Measurements from ENCODE around the gene LSAMP.

The LSAMP gene

DNA sequence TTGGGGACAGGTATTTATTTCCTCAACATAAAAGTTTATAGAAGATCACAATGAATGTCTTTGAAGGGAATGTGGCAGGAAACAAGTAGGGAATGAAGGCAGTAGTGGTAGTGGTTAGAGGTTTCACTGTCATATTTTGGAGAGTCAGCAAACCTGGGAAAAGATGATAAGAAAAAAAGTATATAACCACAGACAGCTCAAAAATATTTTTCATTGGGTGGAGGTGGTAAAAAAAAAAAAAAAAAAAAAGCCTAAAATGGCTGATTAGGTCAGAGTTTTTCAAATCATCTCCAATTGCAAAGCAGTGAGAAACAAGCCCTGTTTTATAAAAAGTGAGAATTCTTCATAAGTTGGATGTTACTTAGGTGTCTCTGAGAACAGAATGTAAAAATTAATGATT, 400.0 kb downstream of the LSAMP start:
- DNase-seq, result no peak

- no peak for DNase-seq
Measured at GRCh38 chr3:116040152-116040551, 405.1 kb downstream of the LSAMP start.

- no peak for DNase-seq
Measured at GRCh38 chr3:116039651-116039985, 405.7 kb downstream of the LSAMP start.

DNA sequence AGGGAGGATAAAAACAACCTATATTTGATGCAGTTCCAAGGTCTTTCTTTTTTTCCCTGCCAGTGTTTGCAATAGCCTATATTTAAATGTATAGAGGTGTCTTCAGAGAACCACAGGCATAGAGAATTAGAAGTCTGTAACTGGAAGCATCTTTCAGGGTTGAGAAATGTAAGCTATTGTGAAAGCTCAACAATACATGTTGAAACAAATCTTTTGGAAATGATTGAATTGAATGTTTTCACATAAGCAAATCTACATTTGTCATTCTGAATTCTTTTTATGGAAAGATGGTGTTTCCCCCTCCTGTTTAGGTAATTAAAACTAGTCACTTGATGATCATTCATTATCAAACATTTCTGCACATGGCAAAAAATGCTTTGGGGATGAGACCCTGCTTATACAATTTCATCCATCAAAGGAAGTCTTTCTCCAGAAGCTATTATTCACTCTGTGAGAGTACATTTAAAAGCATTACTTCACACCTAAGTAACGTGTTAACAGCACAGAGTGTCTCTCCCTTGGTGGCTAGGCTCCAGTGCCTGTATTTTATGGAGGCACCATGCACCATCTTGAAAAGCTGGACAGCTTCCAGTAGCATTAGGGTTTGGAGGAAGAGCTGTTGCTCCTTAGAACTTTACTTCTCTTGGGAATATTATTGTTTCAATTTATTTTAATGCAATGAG, 406.2 kb downstream of the LSAMP start:
- DNase-seq, result no peak

- DNase-seq, result no peak
Measured at GRCh38 chr3:116037954-116038911, 407.1 kb downstream of the LSAMP start.

DNA sequence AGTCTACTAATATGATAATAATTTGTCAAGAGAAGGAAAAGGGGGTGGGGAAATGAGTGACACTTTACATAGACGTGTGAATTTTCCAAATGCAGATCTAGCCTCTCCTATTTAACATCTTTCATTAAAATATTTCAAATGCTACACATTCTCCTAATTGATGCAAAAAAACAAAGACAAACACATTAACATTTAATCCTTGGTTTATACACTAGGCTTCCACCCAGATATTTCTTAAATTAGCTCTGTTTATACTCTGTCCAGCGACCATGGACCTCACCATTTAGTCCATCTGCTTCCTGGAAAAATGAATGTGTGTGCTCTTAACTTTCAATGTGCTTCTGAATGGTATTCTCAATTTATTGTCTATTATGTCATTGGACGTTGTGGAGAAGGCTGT, 409.9 kb downstream of the LSAMP start:
- no peak for DNase-seq

DNA sequence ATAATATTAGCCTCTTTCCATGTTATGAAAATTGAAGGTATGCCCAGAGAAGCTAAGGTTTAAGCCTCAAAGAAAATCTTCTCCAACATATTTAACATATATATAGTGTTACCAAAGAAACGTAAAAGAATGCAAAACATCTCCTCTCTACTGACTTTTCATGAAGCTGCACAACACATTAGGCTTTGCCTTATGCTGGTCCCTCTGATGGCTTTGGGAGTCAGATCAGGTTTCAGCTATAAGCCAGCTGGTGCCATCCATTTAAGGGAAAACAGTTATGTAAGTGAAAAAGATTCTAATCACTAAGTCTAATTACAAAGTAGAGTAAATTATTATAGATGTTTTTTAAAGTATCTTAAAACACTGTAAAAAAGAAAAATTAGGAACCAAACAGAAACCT, 410.5 kb downstream of the LSAMP start:
- no peak for DNase-seq

GRCh38 chr3:116034086-116034485, 411.2 kb downstream of the LSAMP start:
- no peak for DNase-seq

- no peak for DNase-seq
Measured at GRCh38 chr3:116033516-116033915, 411.8 kb downstream of the LSAMP start.

GRCh38 chr3:116032176-116032575, 413.1 kb downstream of the LSAMP start:
- DNase-seq, result no peak

GRCh38 chr3:116030131-116030850, 415.0 kb downstream of the LSAMP start:
- no peak for DNase-seq

DNA sequence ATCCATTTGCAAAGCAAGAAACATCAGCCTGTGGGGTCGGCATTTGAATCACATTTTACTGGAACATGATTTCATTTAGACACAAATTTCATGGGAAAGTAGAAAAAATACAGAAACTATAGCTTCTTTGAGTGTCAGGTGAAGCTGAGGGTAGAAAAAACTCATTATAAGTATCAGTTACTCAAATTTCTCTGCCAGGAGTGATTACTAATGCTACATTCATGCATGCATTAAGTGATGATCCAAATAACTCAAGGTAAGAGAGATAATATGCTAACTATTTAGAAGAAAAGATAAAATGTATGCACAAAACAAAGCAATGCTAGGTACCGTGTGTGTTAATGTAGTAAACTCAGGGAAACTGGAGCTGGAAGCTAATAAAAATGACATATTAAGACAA, 416.0 kb downstream of the LSAMP start:
- no peak for DNase-seq

GRCh38 chr3:116028157-116028556, 417.1 kb downstream of the LSAMP start:
- DNase-seq, result no peak

DNA sequence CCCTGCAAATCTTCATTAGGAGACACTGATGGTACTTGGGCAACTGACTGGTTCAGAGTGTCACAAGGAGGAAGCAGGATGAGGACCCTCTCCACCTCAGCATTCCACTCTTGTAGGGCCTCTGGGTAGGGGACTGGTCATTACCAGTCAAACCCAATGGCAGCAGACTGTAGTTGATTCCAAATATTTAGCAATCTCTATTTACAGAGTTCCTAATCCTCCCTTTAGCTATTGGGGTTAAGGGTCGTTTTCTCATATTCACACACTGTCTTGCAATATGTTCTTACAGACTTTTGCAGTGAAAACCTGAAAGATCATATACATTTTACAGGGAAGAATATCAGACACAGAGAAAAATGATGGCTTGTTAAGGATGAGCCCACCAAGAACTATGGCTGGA, 424.3 kb downstream of the LSAMP start:
- no peak for DNase-seq

DNA sequence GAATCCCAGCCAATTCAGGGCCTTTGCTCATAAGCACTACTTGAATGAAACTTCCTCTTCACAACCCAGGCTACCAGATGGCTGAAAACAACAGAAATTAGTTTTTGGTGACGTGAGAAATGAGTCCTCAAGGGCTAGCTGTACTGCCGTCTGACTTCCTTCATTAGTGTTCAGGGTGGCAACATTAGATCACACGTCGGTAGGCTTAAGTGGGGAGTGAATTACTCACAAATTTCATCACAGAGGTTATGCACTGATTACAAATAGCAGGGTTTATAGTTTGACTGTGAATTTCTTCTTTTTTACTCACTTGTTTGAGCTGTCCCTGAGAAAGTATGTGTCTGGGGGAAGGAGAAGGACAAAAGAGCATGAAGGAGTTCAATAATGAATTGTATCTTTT, 424.8 kb downstream of the LSAMP start:
- DNase-seq, result no peak

GRCh38 chr3:116019254-116019763, 426.0 kb downstream of the LSAMP start:
- no peak for DNase-seq

DNA sequence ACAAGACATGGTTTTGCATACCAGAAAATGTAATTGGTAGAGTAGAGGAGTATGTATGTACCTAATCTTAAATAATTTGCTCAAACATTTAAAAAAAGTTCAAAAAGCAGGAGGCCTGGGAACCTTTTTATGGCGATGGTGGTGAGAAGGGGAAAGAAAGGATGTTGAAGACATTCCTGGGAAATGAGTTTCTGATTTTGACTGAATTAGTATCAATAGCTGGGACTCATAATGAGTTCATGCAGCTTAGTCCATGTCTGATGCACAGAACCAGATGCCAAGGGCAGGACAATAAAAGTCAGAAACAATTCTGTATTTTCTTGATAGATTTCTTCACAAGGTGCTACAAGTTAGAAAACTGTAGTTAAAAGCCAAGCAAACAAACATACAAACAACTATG, 426.6 kb downstream of the LSAMP start:
- DNase-seq, result no peak

DNA sequence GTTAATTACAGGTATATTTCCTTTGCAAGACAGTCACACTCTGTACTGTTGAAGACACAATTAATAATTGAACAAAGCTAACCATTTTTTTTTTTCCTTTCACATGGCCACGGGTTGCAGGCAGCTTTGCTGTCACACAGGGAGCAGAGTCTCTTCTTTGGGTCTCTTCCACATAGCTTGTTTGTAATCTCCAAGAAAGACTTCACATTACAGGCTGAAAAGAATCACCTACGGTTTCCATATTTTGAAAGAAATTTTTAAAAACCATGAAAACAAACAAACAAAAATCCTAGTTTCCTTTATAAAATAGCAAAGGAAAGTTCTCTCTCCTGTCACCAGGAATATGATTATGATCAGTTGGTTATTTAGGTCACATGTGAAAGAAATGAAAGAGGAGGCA, 429.4 kb downstream of the LSAMP start:
- no peak for DNase-seq

GRCh38 chr3:116007000-116007399, 438.3 kb downstream of the LSAMP start:
- no peak for DNase-seq

- DNase-seq, result no peak
Measured at GRCh38 chr3:116005404-116005803, 439.9 kb downstream of the LSAMP start.

DNA sequence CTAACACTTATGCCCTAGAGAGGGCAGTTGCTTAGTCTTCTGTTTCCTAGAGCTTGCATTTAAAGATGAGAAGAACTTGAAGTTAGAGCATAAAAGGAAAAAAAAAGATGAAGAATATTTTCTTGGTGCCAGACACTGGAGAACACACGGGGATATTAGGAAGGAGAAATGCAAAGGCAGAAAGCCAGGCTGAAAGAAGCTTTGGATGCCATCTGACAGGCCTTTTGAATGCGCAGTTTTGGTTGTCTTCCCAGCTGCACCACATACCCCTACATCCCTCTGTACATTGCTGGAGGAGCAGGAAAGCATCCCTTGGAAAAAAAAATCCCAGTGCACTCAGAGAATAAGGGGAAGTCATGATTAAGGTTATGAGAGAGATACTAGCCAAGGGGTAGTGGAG, 443.1 kb downstream of the LSAMP start:
- no peak for DNase-seq

DNA sequence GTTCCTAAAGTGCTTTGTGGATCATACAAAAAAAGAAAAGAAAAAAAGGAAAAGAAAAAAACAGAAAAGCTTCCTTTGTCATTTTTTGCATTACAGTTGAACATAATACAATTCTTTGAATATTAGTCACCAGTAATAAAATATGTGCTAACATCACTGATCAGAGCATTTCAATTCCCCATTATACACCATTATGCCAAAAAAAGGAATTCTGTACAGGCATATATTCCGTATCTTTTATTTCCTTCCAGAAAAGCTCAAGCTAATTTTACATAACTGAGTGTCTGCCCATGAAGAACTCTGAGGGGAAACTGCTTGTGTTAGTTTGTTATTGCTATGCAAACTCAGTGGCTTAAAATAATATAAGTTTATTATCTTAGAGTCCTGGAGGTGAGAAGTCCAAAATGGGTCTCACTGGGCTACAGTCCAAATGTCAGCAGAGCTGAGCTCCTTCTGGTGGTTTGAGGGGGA, 444.1 kb downstream of the LSAMP start:
- no peak for DNase-seq

GRCh38 chr3:116000311-116000710, 445.0 kb downstream of the LSAMP start:
- DNase-seq, result no peak
